Right lobe of liver (tissue), 4 donors: ENCODE data around the gene MED12L.

Source experiments
- POLR2A ChIP-seq: fragments of 450-650 bp; IDR thresholded peaks from one replicate; pipeline ENCODE4 v1.6.1; 2017; ENCODE audit warnings: antibody characterized with exemption, mild to moderate bottlenecking
- TF ChIP-seq, protein P1 (sequence below), 4 donors: fragments of 200-600 bp in 3 of 4; fragments of 450-650 bp in 1 of 4; IDR thresholded peaks; one replicate each; pipeline versions ENCODE4 v1.5.1 to v1.8.0; 2016 to 2022; ENCODE audit warnings: antibody characterized with exemption in 4 of 4, mild to moderate bottlenecking in 2 of 4
- donor health status: DM: no; HTN: no; CAD: no.
- donor health status: DM: no; HTN: no; CAD: no.
- donor health status: DM: no; HTN: yes; CAD: no.

- no peak for TF ChIP-seq POLR2A
- TF ChIP-seq, protein P1, sequence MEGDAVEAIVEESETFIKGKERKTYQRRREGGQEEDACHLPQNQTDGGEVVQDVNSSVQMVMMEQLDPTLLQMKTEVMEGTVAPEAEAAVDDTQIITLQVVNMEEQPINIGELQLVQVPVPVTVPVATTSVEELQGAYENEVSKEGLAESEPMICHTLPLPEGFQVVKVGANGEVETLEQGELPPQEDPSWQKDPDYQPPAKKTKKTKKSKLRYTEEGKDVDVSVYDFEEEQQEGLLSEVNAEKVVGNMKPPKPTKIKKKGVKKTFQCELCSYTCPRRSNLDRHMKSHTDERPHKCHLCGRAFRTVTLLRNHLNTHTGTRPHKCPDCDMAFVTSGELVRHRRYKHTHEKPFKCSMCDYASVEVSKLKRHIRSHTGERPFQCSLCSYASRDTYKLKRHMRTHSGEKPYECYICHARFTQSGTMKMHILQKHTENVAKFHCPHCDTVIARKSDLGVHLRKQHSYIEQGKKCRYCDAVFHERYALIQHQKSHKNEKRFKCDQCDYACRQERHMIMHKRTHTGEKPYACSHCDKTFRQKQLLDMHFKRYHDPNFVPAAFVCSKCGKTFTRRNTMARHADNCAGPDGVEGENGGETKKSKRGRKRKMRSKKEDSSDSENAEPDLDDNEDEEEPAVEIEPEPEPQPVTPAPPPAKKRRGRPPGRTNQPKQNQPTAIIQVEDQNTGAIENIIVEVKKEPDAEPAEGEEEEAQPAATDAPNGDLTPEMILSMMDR (IDR thresholded peaks at IDR 0.05): no peak
Measured at GRCh38 chr3:151082880-151083838, 2.3 kb upstream of the MED12L start.
